ENCODE measurements around the gene ABHD12. TPM values are rescaled to one million over a fixed set of nuclear protein-coding genes. Genes with fewer than 3 reads are reported as not detected.
A peak's percentile ranks its signal among the peaks of the same experiment; 100 is the strongest.

Gene ABHD12
- total RNA-seq, 2 experiments from 2014 or later: 13.4 to 17.0 TPM

- intact Hi-C loops (cut with DNase I, micrococcal nuclease): no loop called here
- POLR2A ChIA-PET: no interaction called here
- H3K4me1 Mint-ChIP-seq (ENCODE audit: low read depth): no peaks in the 10 kb centered on the region
- H3K27ac Mint-ChIP-seq: no peak overlapping the region
- no peaks in the 10 kb centered on the region for H3K9me3 Mint-ChIP-seq
- no peaks in the 10 kb centered on the region for H3K9me3 ChIP-seq (ENCODE audit: control insufficient read depth in 1 of 2, insufficient read depth in 1 of 2, low read length in 2 of 2)
- H3K4me3 ChIP-seq (ENCODE audit: low read length): no peak overlapping the region
- H3K36me3 ChIP-seq (ENCODE audit: insufficient read depth, low read length): peaks cover 71% of the 10 kb centered on the region
- ATAC-seq (ENCODE audit: poor library complexity): no peak
- H3K27me3 Mint-ChIP-seq: no peaks in the 10 kb centered on the region
- H3K4me1 ChIP-seq (ENCODE audit: insufficient read depth, low read length): no peaks in the 10 kb centered on the region
- H3K27ac ChIP-seq (ENCODE audit: low read depth in 1 of 2, low read length in 2 of 2): no peak overlapping the region
- peak in 1 of 14 experiments; percentile 12 for DNase-seq
- CTCF ChIA-PET: no interaction called here
- H3K4me3 Mint-ChIP-seq: no peak overlapping the region
- TF ChIP-seq, protein P1, sequence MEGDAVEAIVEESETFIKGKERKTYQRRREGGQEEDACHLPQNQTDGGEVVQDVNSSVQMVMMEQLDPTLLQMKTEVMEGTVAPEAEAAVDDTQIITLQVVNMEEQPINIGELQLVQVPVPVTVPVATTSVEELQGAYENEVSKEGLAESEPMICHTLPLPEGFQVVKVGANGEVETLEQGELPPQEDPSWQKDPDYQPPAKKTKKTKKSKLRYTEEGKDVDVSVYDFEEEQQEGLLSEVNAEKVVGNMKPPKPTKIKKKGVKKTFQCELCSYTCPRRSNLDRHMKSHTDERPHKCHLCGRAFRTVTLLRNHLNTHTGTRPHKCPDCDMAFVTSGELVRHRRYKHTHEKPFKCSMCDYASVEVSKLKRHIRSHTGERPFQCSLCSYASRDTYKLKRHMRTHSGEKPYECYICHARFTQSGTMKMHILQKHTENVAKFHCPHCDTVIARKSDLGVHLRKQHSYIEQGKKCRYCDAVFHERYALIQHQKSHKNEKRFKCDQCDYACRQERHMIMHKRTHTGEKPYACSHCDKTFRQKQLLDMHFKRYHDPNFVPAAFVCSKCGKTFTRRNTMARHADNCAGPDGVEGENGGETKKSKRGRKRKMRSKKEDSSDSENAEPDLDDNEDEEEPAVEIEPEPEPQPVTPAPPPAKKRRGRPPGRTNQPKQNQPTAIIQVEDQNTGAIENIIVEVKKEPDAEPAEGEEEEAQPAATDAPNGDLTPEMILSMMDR (IDR thresholded peaks at IDR 0.05): no peak
- H3K27me3 ChIP-seq (ENCODE audit: control insufficient read depth in 1 of 2, insufficient read depth in 2 of 2, low read length in 2 of 2): no peaks in the 10 kb centered on the region
- peaks cover 72% of the 10 kb centered on the region for H3K36me3 Mint-ChIP-seq (ENCODE audit: low read depth)
These were observed 116.9 kb downstream of the ABHD12 start for GRCh38 chr20:25273541-25274358.

GRCh38 chr20:25273046-25273445 lies 117.6 kb downstream of the ABHD12 start:
- Mint-ChIP-seq H3K4me3 (no peak overlapping the region), H3K27me3 (no peaks in the 10 kb centered on the region), H3K27ac (no peak overlapping the region), H3K4me1 (ENCODE audit: low read depth) (no peaks in the 10 kb centered on the region), H3K36me3 (ENCODE audit: low read depth) (peaks cover 74% of the 10 kb centered on the region), H3K9me3 (no peaks in the 10 kb centered on the region)
- CTCF ChIA-PET: no interaction called here
- intact Hi-C loops (cut with DNase I, micrococcal nuclease): no loop called here
- no peaks in the 10 kb centered on the region for H3K4me1 ChIP-seq (ENCODE audit: insufficient read depth, low read length)
- peaks cover 65% of the 10 kb centered on the region for H3K36me3 ChIP-seq (ENCODE audit: insufficient read depth, low read length)
- DNase-seq (no peak), ATAC-seq (ENCODE audit: poor library complexity) (no peak)
- H3K27ac ChIP-seq (ENCODE audit: low read depth in 1 of 2, low read length in 2 of 2): no peak overlapping the region
- POLR2A ChIA-PET: no interaction called here
- H3K4me3 ChIP-seq (ENCODE audit: low read length): no peak overlapping the region
- H3K9me3 ChIP-seq (ENCODE audit: control insufficient read depth in 1 of 2, insufficient read depth in 1 of 2, low read length in 2 of 2): no peaks in the 10 kb centered on the region
- no peaks in the 10 kb centered on the region for H3K27me3 ChIP-seq (ENCODE audit: control insufficient read depth in 1 of 2, insufficient read depth in 2 of 2, low read length in 2 of 2)
- TF ChIP-seq, protein P1 (IDR thresholded peaks at IDR 0.05): no peak

DNA sequence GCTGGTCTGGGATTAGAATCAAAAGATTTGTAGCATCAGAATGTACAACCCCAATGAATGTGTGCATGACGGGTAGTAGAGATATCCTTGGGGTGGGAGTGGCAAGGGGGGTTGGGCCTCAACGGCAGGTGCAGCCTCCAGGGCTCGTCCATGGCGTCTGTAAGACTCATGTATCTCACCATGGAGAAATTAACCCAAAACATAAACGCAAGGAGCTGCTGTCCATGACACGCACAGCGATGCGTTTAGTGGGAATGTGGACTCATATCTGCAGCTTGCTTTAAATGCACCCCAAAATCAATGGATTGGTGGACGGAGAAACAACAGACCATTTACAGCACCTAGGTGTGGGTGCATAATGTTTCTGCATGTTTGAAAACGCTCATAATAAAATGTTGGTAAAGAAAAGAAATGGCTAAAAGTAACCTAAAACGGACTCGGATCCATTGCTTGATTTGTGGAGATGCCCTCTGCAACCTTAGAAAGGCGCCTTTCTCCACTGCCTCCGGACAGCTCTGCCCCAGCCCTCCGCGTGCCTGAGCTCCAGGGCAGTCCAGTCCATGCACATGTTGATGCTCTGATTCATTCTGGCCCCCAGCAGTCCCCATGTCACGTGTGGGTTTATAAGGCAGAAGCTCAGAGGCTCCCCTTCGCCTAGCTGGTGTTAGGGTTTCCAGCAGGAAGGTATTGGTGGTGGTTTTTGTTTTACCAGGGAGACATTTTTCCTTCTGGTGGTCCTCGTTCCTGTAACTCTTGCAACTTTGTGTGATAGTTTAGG lies 118.2 kb downstream of the ABHD12 start:
- peaks cover 59% of the 10 kb centered on the region for H3K36me3 ChIP-seq (ENCODE audit: insufficient read depth, low read length)
- H3K4me3 Mint-ChIP-seq: no peak overlapping the region
- TF ChIP-seq, protein P1 (IDR thresholded peaks at IDR 0.05): no peak
- no peak overlapping the region for H3K27ac ChIP-seq (ENCODE audit: low read depth in 1 of 2, low read length in 2 of 2)
- no peak overlapping the region for H3K4me3 ChIP-seq (ENCODE audit: low read length)
- POLR2A ChIA-PET: no interaction called here
- no peaks in the 10 kb centered on the region for H3K27me3 Mint-ChIP-seq
- peaks cover 70% of the 10 kb centered on the region for H3K36me3 Mint-ChIP-seq (ENCODE audit: low read depth)
- H3K4me1 Mint-ChIP-seq (ENCODE audit: low read depth): no peaks in the 10 kb centered on the region
- no peaks in the 10 kb centered on the region for H3K4me1 ChIP-seq (ENCODE audit: insufficient read depth, low read length)
- ATAC-seq (ENCODE audit: poor library complexity): no peak
- no peaks in the 10 kb centered on the region for H3K9me3 ChIP-seq (ENCODE audit: control insufficient read depth in 1 of 2, insufficient read depth in 1 of 2, low read length in 2 of 2)
- peak overlapping the region; percentile 20 for H3K27ac Mint-ChIP-seq
- DNase-seq: no peak
- H3K27me3 ChIP-seq (ENCODE audit: control insufficient read depth in 1 of 2, insufficient read depth in 2 of 2, low read length in 2 of 2): no peaks in the 10 kb centered on the region
- intact Hi-C loops (cut with DNase I, micrococcal nuclease): no loop called here
- CTCF ChIA-PET: no interaction called here
- no peaks in the 10 kb centered on the region for H3K9me3 Mint-ChIP-seq
